A549 treated with AZD2906 at 1 μM for 4 hours (cell line): ENCODE data around the gene PPP2R3A. TPM values are rescaled to one million over a fixed set of nuclear protein-coding genes. Genes with fewer than 3 reads are reported as not detected.

Experiments
- total RNA-seq: library from RNA; stranded (reverse); fragments of 200-300 nt; extraction: Qiagen RNA extraction; gene quantifications from 5 replicates; pipeline ENCODE4 v1.2.3, GENCODE V29; 2022

The PPP2R3A gene, protein sequence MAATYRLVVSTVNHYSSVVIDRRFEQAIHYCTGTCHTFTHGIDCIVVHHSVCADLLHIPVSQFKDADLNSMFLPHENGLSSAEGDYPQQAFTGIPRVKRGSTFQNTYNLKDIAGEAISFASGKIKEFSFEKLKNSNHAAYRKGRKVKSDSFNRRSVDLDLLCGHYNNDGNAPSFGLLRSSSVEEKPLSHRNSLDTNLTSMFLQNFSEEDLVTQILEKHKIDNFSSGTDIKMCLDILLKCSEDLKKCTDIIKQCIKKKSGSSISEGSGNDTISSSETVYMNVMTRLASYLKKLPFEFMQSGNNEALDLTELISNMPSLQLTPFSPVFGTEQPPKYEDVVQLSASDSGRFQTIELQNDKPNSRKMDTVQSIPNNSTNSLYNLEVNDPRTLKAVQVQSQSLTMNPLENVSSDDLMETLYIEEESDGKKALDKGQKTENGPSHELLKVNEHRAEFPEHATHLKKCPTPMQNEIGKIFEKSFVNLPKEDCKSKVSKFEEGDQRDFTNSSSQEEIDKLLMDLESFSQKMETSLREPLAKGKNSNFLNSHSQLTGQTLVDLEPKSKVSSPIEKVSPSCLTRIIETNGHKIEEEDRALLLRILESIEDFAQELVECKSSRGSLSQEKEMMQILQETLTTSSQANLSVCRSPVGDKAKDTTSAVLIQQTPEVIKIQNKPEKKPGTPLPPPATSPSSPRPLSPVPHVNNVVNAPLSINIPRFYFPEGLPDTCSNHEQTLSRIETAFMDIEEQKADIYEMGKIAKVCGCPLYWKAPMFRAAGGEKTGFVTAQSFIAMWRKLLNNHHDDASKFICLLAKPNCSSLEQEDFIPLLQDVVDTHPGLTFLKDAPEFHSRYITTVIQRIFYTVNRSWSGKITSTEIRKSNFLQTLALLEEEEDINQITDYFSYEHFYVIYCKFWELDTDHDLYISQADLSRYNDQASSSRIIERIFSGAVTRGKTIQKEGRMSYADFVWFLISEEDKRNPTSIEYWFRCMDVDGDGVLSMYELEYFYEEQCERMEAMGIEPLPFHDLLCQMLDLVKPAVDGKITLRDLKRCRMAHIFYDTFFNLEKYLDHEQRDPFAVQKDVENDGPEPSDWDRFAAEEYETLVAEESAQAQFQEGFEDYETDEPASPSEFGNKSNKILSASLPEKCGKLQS (N-terminal part only)
- 1.4 to 2.9 TPM (median 1.8 TPM) in 5 replicates for total RNA-seq

DNA sequence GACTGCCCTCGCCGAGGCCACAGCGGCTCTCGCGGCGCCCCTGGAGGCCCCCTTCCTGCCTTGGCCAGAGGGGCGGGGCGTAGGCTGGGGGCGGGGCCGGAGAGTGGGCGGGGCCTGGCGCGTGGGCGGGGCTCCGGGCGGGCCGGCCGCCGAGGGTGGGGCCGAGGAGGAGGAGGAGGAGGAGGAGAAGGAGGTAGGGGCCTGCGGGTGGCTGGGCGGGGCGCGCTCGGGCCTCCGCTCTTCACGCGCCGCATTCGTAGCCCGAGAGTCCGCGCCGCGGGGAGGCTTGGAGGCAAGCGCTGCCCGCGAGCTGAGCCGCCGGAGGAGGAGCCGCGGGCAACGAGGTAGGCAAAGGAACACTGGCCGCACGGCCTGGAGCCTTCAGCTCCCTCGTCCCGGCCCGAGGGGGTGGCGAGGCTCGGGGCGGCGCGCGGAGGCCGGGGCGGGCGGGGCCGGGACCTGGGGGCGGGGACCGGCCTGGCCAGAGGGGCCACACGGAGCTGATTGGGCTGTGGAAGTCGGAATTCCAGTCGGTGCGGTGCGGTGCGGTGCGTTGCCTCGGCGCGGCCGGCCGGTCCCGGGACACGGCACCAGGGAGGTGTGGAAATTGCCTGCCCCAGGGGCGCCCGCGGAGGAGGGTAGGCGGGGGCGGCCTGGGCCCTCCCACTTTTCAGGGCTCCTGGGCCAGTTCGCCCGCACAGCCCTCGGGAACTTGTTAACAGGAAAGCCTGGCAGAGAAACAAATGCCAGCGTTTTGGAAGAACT lies at the start of gene PPP2R3A:
TSS of gene PPP2R3A (plus strand) at position 223 of the 765 bp plus-strand sequence. CDS start 35,771 bp downstream, outside the sequence.

DNA sequence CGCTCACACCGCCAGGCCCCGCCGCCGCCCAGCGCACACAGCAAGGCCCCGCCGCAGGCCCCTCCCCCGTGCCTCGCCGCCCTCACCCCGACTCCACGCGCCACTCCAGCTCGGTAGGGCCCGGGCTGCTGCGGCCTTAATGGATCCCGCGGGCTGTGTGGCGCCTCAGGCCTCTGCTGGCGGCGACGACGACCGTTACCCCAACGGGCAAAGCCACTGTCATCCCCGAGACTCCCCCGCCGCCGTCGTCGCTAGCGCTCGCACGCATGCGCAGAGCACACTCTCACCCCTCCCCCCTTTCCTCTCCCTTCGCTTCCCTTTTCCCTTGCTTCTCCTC lies 230.5 kb downstream of the PPP2R3A start, which contains the start of gene MSL2:
TSS of gene MSL2 (minus strand) at position 272 of the 337 bp plus-strand sequence. CDS start 1,222 bp downstream, outside the sequence.

Other genes starting within 250 kb of the PPP2R3A start
- 6.1 to 7.3 TPM (median 6.3 TPM) in 5 replicates for gene MSL2, start 230.6 kb downstream of the PPP2R3A start, total RNA-seq